Upper lobe of left lung (tissue), 6 donors: Measurements from ENCODE around the gene PSMB9. TPM values are rescaled to one million over a fixed set of nuclear protein-coding genes. Genes with fewer than 3 reads are reported as not detected.
A peak's percentile ranks its signal among the peaks of the same experiment; 100 is the strongest.

Source experiments
- ATAC-seq, 2 donors: fragments of 200-7000 bp; cut with Tn5 transposase; one replicate each; pipeline ENCODE4 v1.9.1; 2022; ENCODE audit warnings: mild to moderate bottlenecking in 2 of 2, moderate library complexity in 2 of 2; ENCODE audit not compliant: low FRiP score in 2 of 2
- DNase-seq, 2 donors: peaks; one replicate each; pipeline ENCODE4 v3.0.0-alpha.2; 2019 to 2020
- H3K27ac ChIP-seq, 4 donors: fragments of 200-600 bp; sonication (generic); one replicate each; pipeline ENCODE4 v1.5.1; 2016 to 2019
- H3K27me3 ChIP-seq, 4 donors: fragments of 200-600 bp; sonication (generic); one replicate each; pipeline ENCODE4 v1.5.1; 2017 to 2019
- H3K36me3 ChIP-seq, 4 donors: fragments of 200-600 bp; sonication (generic); one replicate each; pipeline ENCODE4 v1.5.1; 2016 to 2019
- H3K4me1 ChIP-seq, 4 donors: fragments of 200-600 bp; sonication (generic); one replicate each; pipeline ENCODE4 v1.5.1; 2018 to 2019
- H3K4me3 ChIP-seq, 4 donors: fragments of 200-600 bp; sonication (generic); one replicate each; pipeline ENCODE4 v1.5.1; 2017 to 2019; ENCODE audit warnings: mild to moderate bottlenecking in 2 of 4, moderate library complexity in 1 of 4
- H3K9me3 ChIP-seq, 4 donors: fragments of 200-600 bp; sonication (generic); one replicate each; pipeline ENCODE4 v1.5.1; 2018 to 2019
- CTCF ChIP-seq, 6 experiments: fragments of 450-650 bp in 4 of 6; fragments of 200-600 bp in 2 of 6; sonication (generic) in 2 of 6; IDR thresholded peaks; one replicate each; pipeline ENCODE4 v1.5.1; 2016 to 2019; ENCODE audit warnings: antibody characterized with exemption in 6 of 6
- EP300 ChIP-seq, 4 donors: sonication (generic); formaldehyde crosslinking; IDR thresholded peaks; one replicate each; pipeline ENCODE4 v1.5.1; 2017; ENCODE audit warnings: antibody characterized with exemption in 4 of 4, control low read depth in 2 of 4
- POLR2A ChIP-seq, 4 donors: fragments of 450-650 bp; IDR thresholded peaks; one replicate each; pipeline ENCODE4 v1.5.1; 2016 to 2017; ENCODE audit warnings: antibody characterized with exemption in 4 of 4, mild to moderate bottlenecking in 2 of 4
- POLR2AphosphoS5 ChIP-seq, 2 donors: sonication (generic); formaldehyde crosslinking; IDR thresholded peaks; one replicate each; pipeline ENCODE4 v1.5.1; 2017; ENCODE audit warnings: antibody characterized with exemption in 2 of 2
- WGBS, 2 donors: methylation state at CpG; one replicate each; pipeline ENCODE4 v1.1.5; 2017 to 2018; 5-methylcytosine and 5-hydroxymethylcytosine counted together
- total RNA-seq, 6 donors: library from RNA; depleted of rRNA in 4 of 6; stranded (reverse); fragments of >200 nt in 4 of 6; gene quantifications; one replicate each; pipeline versions ENCODE4 v1.1.0 to v1.2.1, GENCODE V29; 2016 to 2021
- donor health status: DM: no; HTN: no; CAD: no; lungs with moderate emphysema.
- donor health status: DM: no; HTN: yes; CAD: no; lungs with severe emphysema.

The PSMB9 gene
- total RNA-seq, 6 donors from 2014 or later = 34.4 to 85.9 (median 45.5) TPM

GRCh38 chr6:32832535-32832934 lies 21.5 kb upstream of the PSMB9 start:
- Histone ChIP-seq H3K27ac (no peak overlapping the region), H3K36me3 (peaks cover 12 to 78% (median 50%) of the 10 kb centered on the region in 4 donors), H3K27me3 (no peaks in the 10 kb centered on the region), H3K9me3 (no peaks in the 10 kb centered on the region), H3K4me3 (no peak overlapping the region), H3K4me1 (peaks cover 3 to 18% (median 7%) of the 10 kb centered on the region in 4 donors)
- 76 to 80% methylated on average over 13 of the region's 13 CpGs for WGBS, 2 donors
- DNase-seq (peak in 1 of 2 donors; percentile 18), ATAC-seq (no peak)
- TF ChIP-seq POLR2A (IDR thresholded peaks at IDR 0.05) (no peak), CTCF (IDR thresholded peaks at IDR 0.05) (no peak), EP300 (IDR thresholded peaks at IDR 0.05) (no peak), POLR2AphosphoS5 (IDR thresholded peaks at IDR 0.05) (no peak)

GRCh38 chr6:32833664-32834063 lies 20.3 kb upstream of the PSMB9 start:
- TF ChIP-seq POLR2AphosphoS5 (IDR thresholded peaks at IDR 0.05) (no peak), POLR2A (IDR thresholded peaks at IDR 0.05) (no peak), EP300 (IDR thresholded peaks at IDR 0.05) (no peak), CTCF (IDR thresholded peaks at IDR 0.05) (no peak)
- DNase-seq = no peak
- peaks cover 12 to 68% (median 43%) of the 10 kb centered on the region in 4 donors for H3K36me3 ChIP-seq
- no peaks in the 10 kb centered on the region for H3K27me3 ChIP-seq
- 79% methylated on average over 5 of the region's 5 CpGs for WGBS, 2 donors
- H3K27ac ChIP-seq = no peak overlapping the region
- no peak overlapping the region for H3K4me3 ChIP-seq
- ATAC-seq = no peak
- H3K9me3 ChIP-seq = no peaks in the 10 kb centered on the region
- peaks cover 8 to 22% (median 11%) of the 10 kb centered on the region in 4 donors for H3K4me1 ChIP-seq

GRCh38 chr6:32835167-32835893 lies 18.7 kb upstream of the PSMB9 start:
- H3K4me3 ChIP-seq = no peak overlapping the region
- H3K4me1 ChIP-seq = peaks cover 10 to 25% (median 13%) of the 10 kb centered on the region in 4 donors
- no peaks in the 10 kb centered on the region for H3K9me3 ChIP-seq
- 94 to 96% methylated on average over 15 to 16 of the region's 16 CpGs for WGBS, 2 donors
- DNase-seq = no peak
- H3K36me3 ChIP-seq = peaks cover 7 to 58% (median 26%) of the 10 kb centered on the region in 4 donors
- TF ChIP-seq EP300 (IDR thresholded peaks at IDR 0.05) (no peak), CTCF (IDR thresholded peaks at IDR 0.05) (no peak), POLR2AphosphoS5 (IDR thresholded peaks at IDR 0.05) (no peak), POLR2A (IDR thresholded peaks at IDR 0.05) (no peak)
- ATAC-seq = no peak
- H3K27me3 ChIP-seq = no peaks in the 10 kb centered on the region
- H3K27ac ChIP-seq = no peak overlapping the region

- Histone ChIP-seq H3K36me3 (peaks cover 0 to 56% (median 26%) of the 10 kb centered on the region in 4 donors), H3K9me3 (no peaks in the 10 kb centered on the region), H3K27ac (no peak overlapping the region), H3K27me3 (no peaks in the 10 kb centered on the region), H3K4me1 (peaks cover 12 to 25% (median 14%) of the 10 kb centered on the region in 4 donors), H3K4me3 (no peak overlapping the region)
- DNase-seq (no peak), ATAC-seq (no peak)
- 80 to 100% methylated on average over 2 of the region's 2 CpGs for WGBS, 2 donors
- no peak for TF ChIP-seq POLR2AphosphoS5 (IDR thresholded peaks at IDR 0.05)
- no peak for TF ChIP-seq POLR2A (IDR thresholded peaks at IDR 0.05)
- no peak for TF ChIP-seq EP300 (IDR thresholded peaks at IDR 0.05)
- TF ChIP-seq CTCF (IDR thresholded peaks at IDR 0.05) = no peak
Observed at GRCh38 chr6:32836873-32837272, 17.1 kb upstream of the PSMB9 start.
